HCT116 (cell line): Measurements from ENCODE around the gene PLG. TPM values are rescaled to one million over a fixed set of nuclear protein-coding genes. Genes with fewer than 3 reads are reported as not detected.
"Not testable (repeated sequence)": the region's sequence is repeated elsewhere in the genome, so short reads cannot be mapped to it uniquely, and the experiment has no call there.

Experiments used
- ATAC-seq: fragments of 200-7000 bp; cut with Tn5 transposase; 2 replicates; pipeline ENCODE4 v1.9.1; 2020; ENCODE audit warnings: mild to moderate bottlenecking, moderate library complexity
- BruUV-seq: library from RNA; stranded (reverse); fragments of 400-500 nt; replicated peaks from 2 replicates; lab custom pipeline; 2021; lab: Mats Ljungman, UMichigan
- CTCF ChIA-PET: fragments of 300-600 bp; sonication (Branson Sonifier 250); formaldehyde crosslinking; loops from one replicate; lab custom pipeline; 2021; ENCODE audit warnings: antibody characterized with exemption; lab: Charles Lee
- POLR2A ChIA-PET: fragments of 300-600, 350-600 bp; sonication (Branson Sonifier 250); formaldehyde crosslinking; loops from one replicate; lab custom pipeline; 2021; ENCODE audit warnings: antibody characterized with exemption; lab: Charles Lee
- RAD21 ChIA-PET, 2 experiments: fragments of 300-600 bp; sonication (Branson Sonifier 250); formaldehyde crosslinking; loops; one replicate each; lab custom pipeline; 2023; ENCODE audit warnings: low total read pairs in 2 of 2; ENCODE audit not compliant: uncharacterized antibody in 2 of 2, unreplicated experiment in 2 of 2, low non-redundant PET in 1 of 2; lab: Charles Lee
- DNase-seq: peaks from one replicate; pipeline ENCODE4 v3.0.0-alpha.2; 2010; ENCODE audit warnings: low read depth, low spot score
- H2AFZ ChIP-seq: fragments of 200-600 bp; shearing (Covaris generic), sonication (generic); 2 replicates; pipeline ENCODE4 v1.6.1; 2017; ENCODE audit warnings: low read depth, mixed run types, mixed read lengths, antibody characterized with exemption, low read length; ENCODE audit not compliant: poor library complexity, severe bottlenecking
- H3K27ac ChIP-seq: 2 replicates; pipeline ENCODE4 v1.5.1; 2012; ENCODE audit warnings: low read depth, low read length
- H3K27me3 ChIP-seq: fragments of 200-600 bp; sonication (generic); 2 replicates; pipeline ENCODE4 v1.6.1; 2016; ENCODE audit warnings: mixed run types, low read length, mixed read lengths; ENCODE audit not compliant: insufficient read depth
- H3K36me3 ChIP-seq, 2 experiments: fragments of 200-500 bp in 1 of 2; fragments of 200-600 bp in 1 of 2; sonication (Bioruptor generic) in 1 of 2; sonication (generic) in 1 of 2; 2 replicates each; pipeline versions ENCODE4 v1.5.1 to v1.6.1; 2014 to 2016; ENCODE audit warnings: low read length in 2 of 2, inconsistent platforms in 1 of 2, mixed read lengths in 1 of 2, mixed run types in 1 of 2; ENCODE audit not compliant: insufficient read depth in 2 of 2, control insufficient read depth in 1 of 2
- H3K4me1 ChIP-seq, 2 experiments: fragments of 200-600 bp in 1 of 2; sonication (generic) in 1 of 2; 2 replicates each; pipeline versions ENCODE4 v1.5.1 to v1.6.1; 2012 to 2017; ENCODE audit warnings: low read length in 2 of 2, inconsistent platforms in 1 of 2, mild to moderate bottlenecking in 1 of 2, mixed read lengths in 1 of 2, mixed run types in 1 of 2, moderate library complexity in 1 of 2; ENCODE audit not compliant: insufficient read depth in 2 of 2, control insufficient read depth in 1 of 2
- H3K4me2 ChIP-seq: fragments of 200-600 bp; sonication (generic); 2 replicates; pipeline ENCODE4 v1.6.1; 2017; ENCODE audit warnings: mixed run types, low read length, mixed read lengths
- H3K4me3 ChIP-seq, 2 experiments: fragments of 200-600 bp in 1 of 2; sonication (generic) in 1 of 2; replicated peaks in 1 of 2; 2 replicates each; pipeline ENCODE4 v1.5.1; 2011 to 2016; ENCODE audit warnings: low read length in 2 of 2, control low read depth in 1 of 2, low read depth in 1 of 2, mild to moderate bottlenecking in 1 of 2, mixed read lengths in 1 of 2, mixed run types in 1 of 2
- H3K79me2 ChIP-seq: fragments of 200-600 bp; sonication (generic); 2 replicates; pipeline ENCODE4 v1.6.1; 2017; ENCODE audit warnings: mild to moderate bottlenecking, mixed run types, low read length, moderate library complexity, mixed read lengths; ENCODE audit not compliant: insufficient read depth
- H3K9ac ChIP-seq: fragments of 200-600 bp; sonication (generic); 2 replicates; pipeline ENCODE4 v1.6.1; 2016; ENCODE audit warnings: low read length, mixed read lengths
- H3K9me2 ChIP-seq: fragments of 200-600 bp; sonication (generic), shearing (Covaris generic); 2 replicates; pipeline ENCODE4 v1.6.1; 2017; ENCODE audit warnings: mixed run types, mild to moderate bottlenecking, moderate library complexity; ENCODE audit not compliant: insufficient read depth
- H3K9me3 ChIP-seq, 2 experiments: fragments of 200-500 bp in 1 of 2; fragments of 200-600 bp in 1 of 2; sonication (Bioruptor generic) in 1 of 2; sonication (generic) in 1 of 2; 2 replicates each; pipeline ENCODE4 v1.6.1; 2014 to 2017; ENCODE audit warnings: low read length in 2 of 2, mixed read lengths in 2 of 2, inconsistent platforms in 1 of 2, low read depth in 1 of 2, mild to moderate bottlenecking in 1 of 2, mixed run types in 1 of 2, moderate library complexity in 1 of 2; ENCODE audit not compliant: control insufficient read depth in 1 of 2, insufficient read depth in 1 of 2
- H4K20me1 ChIP-seq: fragments of 200-600 bp; sonication (generic), shearing (Covaris generic); 2 replicates; pipeline ENCODE4 v1.6.1; 2017; ENCODE audit warnings: mixed run types, mild to moderate bottlenecking, moderate library complexity; ENCODE audit not compliant: insufficient read depth
- CBX3 ChIP-seq: IDR thresholded peaks from 2 replicates; pipeline ENCODE4 v1.6.1; 2012; ENCODE audit warnings: low read depth
- ELF1 ChIP-seq: IDR thresholded peaks from 2 replicates; pipeline ENCODE4 v1.6.1; 2012; ENCODE audit warnings: low read depth, borderline replicate concordance
- EZH2 ChIP-seq: fragments of 200-600 bp; sonication (generic); IDR thresholded peaks from 2 replicates; pipeline ENCODE4 v1.6.1; 2017; ENCODE audit warnings: antibody characterized with exemption, mixed run types
- FOSL1 ChIP-seq: IDR thresholded peaks from 2 replicates; pipeline ENCODE4 v1.6.1; 2012; ENCODE audit warnings: low read depth
- RAD21 ChIP-seq: IDR thresholded peaks from 2 replicates; pipeline ENCODE4 v1.6.1; 2012; ENCODE audit warnings: low read depth, mild to moderate bottlenecking
- REST ChIP-seq: IDR thresholded peaks from 2 replicates; pipeline ENCODE4 v1.6.1; 2012; ENCODE audit warnings: low read depth
- SRF ChIP-seq: IDR thresholded peaks from 2 replicates; pipeline ENCODE4 v1.6.1; 2012; ENCODE audit warnings: low read depth
- ZFX ChIP-seq: fragments of 450-650 bp; IDR thresholded peaks from 2 replicates; pipeline ENCODE4 v1.6.1; 2017
- intact Hi-C: fragments of 100-400 bp; cut with micrococcal nuclease; formaldehyde crosslinking; loops from 2 replicates; pipeline ENCODE4 v1.10.0; 2022
- total RNA-seq: library from RNA; stranded (reverse); gene quantifications from one replicate; pipeline ENCODE4 v1.2.1, GENCODE V29; 2021; ENCODE audit not compliant: unreplicated experiment

PLG gene
- total RNA-seq, 1 experiment from 2014 or later, result 0.69 TPM

- CTCF ChIA-PET, result no interaction called here
Observed at GRCh38 chr6:160662842-160663241, 39.2 kb upstream of the PLG start.

GRCh38 chr6:160664198-160664597, 37.8 kb upstream of the PLG start, which contains the start of gene LPA:
LPA (minus strand) TSS chr6:160664275; CDS start chr6:160664214, 61 bp downstream.
- CTCF ChIA-PET, ATAC-seq: not testable (repeated sequence)

More at GRCh38 chr6:160662842-160663241, 39.2 kb upstream of the PLG start:
- Histone ChIP-seq H4K20me1 (no peaks in the 10 kb centered on the region), H3K27me3 (peaks cover 17% of the 10 kb centered on the region; the same call in 1 of the 2 replicates), H3K4me1 (no peaks in the 10 kb centered on the region), H3K4me3 (no peak overlapping the region), H3K9me3 (no peaks in the 10 kb centered on the region), H3K9me2 (no peaks in the 10 kb centered on the region), H3K4me2 (no peak overlapping the region), H2AFZ (no peak overlapping the region), H3K27ac (no peak overlapping the region), H3K79me2 (no peaks in the 10 kb centered on the region), H3K36me3 (no peaks in the 10 kb centered on the region), H3K9ac (no peak overlapping the region)
- intact Hi-C loops, result loop anchor here (10.0 kb wide), 1 partner anchor 798 kb away; no protein-coding TSS in a partner anchor
- DNase-seq (no peak), ATAC-seq (no peak)
- TF ChIP-seq CBX3, result no peak
- TF ChIP-seq RAD21, result no peak
- no peak for TF ChIP-seq EZH2
- no peak for TF ChIP-seq ELF1
- no peak for TF ChIP-seq SRF
- TF ChIP-seq REST, result no peak
- TF ChIP-seq ZFX, result no peak
- no peak for TF ChIP-seq FOSL1
- ChIA-PET POLR2A (no interaction called here), RAD21 (no interaction called here)
- BruUV-seq, result no TSS peak

More at GRCh38 chr6:160664198-160664597, 37.8 kb upstream of the PLG start, which contains the start of gene LPA:
- BruUV-seq, H3K4me3 ChIP-seq, H3K9me3 ChIP-seq, H4K20me1 ChIP-seq, POLR2A ChIA-PET, H3K9ac ChIP-seq, RAD21 ChIA-PET, H3K4me2 ChIP-seq, H2AFZ ChIP-seq, H3K27ac ChIP-seq, H3K9me2 ChIP-seq, H3K4me1 ChIP-seq, DNase-seq, H3K79me2 ChIP-seq, H3K36me3 ChIP-seq: not testable (repeated sequence)
- H3K27me3 ChIP-seq, result peaks cover 17% of the 10 kb centered on the region; the same call in 1 of the 2 replicates
- intact Hi-C loops, result loop anchor here (10.0 kb wide), 1 partner anchor 799 kb away; no protein-coding TSS in a partner anchor
